Measurements from ENCODE around the gene AGPAT4. TPM values are rescaled to one million over a fixed set of nuclear protein-coding genes. Genes with fewer than 3 reads are reported as not detected.

Gene AGPAT4
- total RNA-seq, 1 experiment from 2014 or later: 9.2 TPM

DNA sequence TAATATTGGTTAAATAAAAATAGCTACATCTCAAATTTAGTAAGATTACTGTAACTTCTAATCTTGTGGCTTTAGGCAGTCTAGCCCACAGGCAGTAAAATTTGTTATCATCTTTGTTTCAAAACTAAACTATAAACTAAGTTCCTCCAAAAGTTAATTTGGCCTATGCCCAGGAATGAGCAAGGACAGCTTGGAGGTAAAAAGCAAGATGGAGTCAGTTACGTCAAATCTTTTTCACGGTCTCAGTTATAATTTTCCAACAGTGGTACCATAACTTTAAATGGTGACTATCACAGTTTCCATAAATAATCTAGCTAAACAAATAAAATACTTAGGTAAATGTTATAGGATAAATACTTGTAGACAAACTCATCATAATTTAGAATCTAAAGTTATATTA lies 63.0 kb downstream of the AGPAT4 start:
- BruUV-seq (replicated peaks): no TSS peak
- no peak overlapping the region for H3K4me3 Mint-ChIP-seq (ENCODE audit: unreplicated experiment)
- no peak overlapping the region for H3K27ac Mint-ChIP-seq (ENCODE audit: unreplicated experiment)
- ChIA-PET POLR2A (no interaction called here), CTCF (no interaction called here)
- Histone ChIP-seq H3K4me1 (peaks cover 5% of the 10 kb centered on the region; the same call in 1 of the 2 replicates), H3K27me3 (replicated peaks; ENCODE audit: control insufficient read depth, insufficient read depth, low read length) (no peaks in the 10 kb centered on the region), H3K36me3 (ENCODE audit: control insufficient read depth, insufficient read depth, low read length) (no peaks in the 10 kb centered on the region), H3K4me3 (ENCODE audit: low read depth, low read length) (no peak overlapping the region), H3K9me3 (peaks cover 20% of the 10 kb centered on the region)
- no peaks in the 10 kb centered on the region for H3K27me3 Mint-ChIP-seq (ENCODE audit: insufficient read depth, unreplicated experiment)
- intact Hi-C loops (cut with micrococcal nuclease; ENCODE audit: unreplicated experiment): no loop called here
- DNase-seq: no peak
- H3K36me3 Mint-ChIP-seq (ENCODE audit: insufficient read depth, unreplicated experiment): peaks cover 11% of the 10 kb centered on the region
- TF ChIP-seq, protein P1, sequence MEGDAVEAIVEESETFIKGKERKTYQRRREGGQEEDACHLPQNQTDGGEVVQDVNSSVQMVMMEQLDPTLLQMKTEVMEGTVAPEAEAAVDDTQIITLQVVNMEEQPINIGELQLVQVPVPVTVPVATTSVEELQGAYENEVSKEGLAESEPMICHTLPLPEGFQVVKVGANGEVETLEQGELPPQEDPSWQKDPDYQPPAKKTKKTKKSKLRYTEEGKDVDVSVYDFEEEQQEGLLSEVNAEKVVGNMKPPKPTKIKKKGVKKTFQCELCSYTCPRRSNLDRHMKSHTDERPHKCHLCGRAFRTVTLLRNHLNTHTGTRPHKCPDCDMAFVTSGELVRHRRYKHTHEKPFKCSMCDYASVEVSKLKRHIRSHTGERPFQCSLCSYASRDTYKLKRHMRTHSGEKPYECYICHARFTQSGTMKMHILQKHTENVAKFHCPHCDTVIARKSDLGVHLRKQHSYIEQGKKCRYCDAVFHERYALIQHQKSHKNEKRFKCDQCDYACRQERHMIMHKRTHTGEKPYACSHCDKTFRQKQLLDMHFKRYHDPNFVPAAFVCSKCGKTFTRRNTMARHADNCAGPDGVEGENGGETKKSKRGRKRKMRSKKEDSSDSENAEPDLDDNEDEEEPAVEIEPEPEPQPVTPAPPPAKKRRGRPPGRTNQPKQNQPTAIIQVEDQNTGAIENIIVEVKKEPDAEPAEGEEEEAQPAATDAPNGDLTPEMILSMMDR (IDR thresholded peaks at IDR 0.05; ENCODE audit: insufficient read depth in 1 of 2, low read depth in 1 of 2, low read length in 1 of 2, severe bottlenecking in 1 of 2, unreplicated experiment in 1 of 2): no peak
- peaks cover 23% of the 10 kb centered on the region for H3K9me3 Mint-ChIP-seq (ENCODE audit: unreplicated experiment)
- no peaks in the 10 kb centered on the region for H3K4me1 Mint-ChIP-seq (ENCODE audit: low read depth, unreplicated experiment)

DNA sequence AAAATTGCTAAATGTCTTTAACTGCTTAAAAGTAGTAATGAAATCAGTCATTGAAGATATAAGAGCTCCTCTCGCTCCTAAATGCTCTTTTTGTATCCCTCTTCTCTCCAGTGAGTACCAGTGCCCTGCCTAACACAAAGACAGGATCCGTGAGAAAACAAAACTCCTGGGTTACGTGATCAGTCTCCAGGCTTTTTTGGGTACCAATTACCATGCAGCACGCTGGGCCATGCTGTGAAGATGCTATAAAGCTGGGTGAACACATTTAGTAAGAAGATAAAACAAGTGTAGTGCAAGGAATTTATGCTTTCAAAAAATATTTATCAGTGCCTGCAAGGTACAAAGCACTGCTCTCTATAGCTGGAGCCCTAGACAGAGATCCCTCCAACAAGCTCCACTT lies 66.7 kb downstream of the AGPAT4 start:
- CTCF ChIA-PET: interaction anchor here (0.9 kb wide), 1 partner anchor 22 kb away, joined by 4 read pairs; no protein-coding TSS in a partner anchor
- no peaks in the 10 kb centered on the region for H3K4me1 Mint-ChIP-seq (ENCODE audit: low read depth, unreplicated experiment)
- no peaks in the 10 kb centered on the region for H3K27me3 Mint-ChIP-seq (ENCODE audit: insufficient read depth, unreplicated experiment)
- no peaks in the 10 kb centered on the region for H3K4me1 ChIP-seq
- H3K27me3 ChIP-seq (replicated peaks; ENCODE audit: control insufficient read depth, insufficient read depth, low read length): no peaks in the 10 kb centered on the region
- H3K4me3 ChIP-seq (ENCODE audit: low read depth, low read length): no peak overlapping the region
- TF ChIP-seq, protein P1 (IDR thresholded peaks at IDR 0.05; ENCODE audit: insufficient read depth in 1 of 2, low read depth in 1 of 2, low read length in 1 of 2, severe bottlenecking in 1 of 2, unreplicated experiment in 1 of 2): no peak
- intact Hi-C loops (cut with micrococcal nuclease; ENCODE audit: unreplicated experiment): no loop called here
- DNase-seq: no peak
- no peaks in the 10 kb centered on the region for H3K36me3 Mint-ChIP-seq (ENCODE audit: insufficient read depth, unreplicated experiment)
- H3K9me3 ChIP-seq: peaks cover 15% of the 10 kb centered on the region
- POLR2A ChIA-PET: no interaction called here
- H3K9me3 Mint-ChIP-seq (ENCODE audit: unreplicated experiment): peaks cover 17% of the 10 kb centered on the region
- no peak overlapping the region for H3K27ac Mint-ChIP-seq (ENCODE audit: unreplicated experiment)
- no peaks in the 10 kb centered on the region for H3K36me3 ChIP-seq (ENCODE audit: control insufficient read depth, insufficient read depth, low read length)
- H3K4me3 Mint-ChIP-seq (ENCODE audit: unreplicated experiment): no peak overlapping the region
- no TSS peak for BruUV-seq (replicated peaks)

DNA sequence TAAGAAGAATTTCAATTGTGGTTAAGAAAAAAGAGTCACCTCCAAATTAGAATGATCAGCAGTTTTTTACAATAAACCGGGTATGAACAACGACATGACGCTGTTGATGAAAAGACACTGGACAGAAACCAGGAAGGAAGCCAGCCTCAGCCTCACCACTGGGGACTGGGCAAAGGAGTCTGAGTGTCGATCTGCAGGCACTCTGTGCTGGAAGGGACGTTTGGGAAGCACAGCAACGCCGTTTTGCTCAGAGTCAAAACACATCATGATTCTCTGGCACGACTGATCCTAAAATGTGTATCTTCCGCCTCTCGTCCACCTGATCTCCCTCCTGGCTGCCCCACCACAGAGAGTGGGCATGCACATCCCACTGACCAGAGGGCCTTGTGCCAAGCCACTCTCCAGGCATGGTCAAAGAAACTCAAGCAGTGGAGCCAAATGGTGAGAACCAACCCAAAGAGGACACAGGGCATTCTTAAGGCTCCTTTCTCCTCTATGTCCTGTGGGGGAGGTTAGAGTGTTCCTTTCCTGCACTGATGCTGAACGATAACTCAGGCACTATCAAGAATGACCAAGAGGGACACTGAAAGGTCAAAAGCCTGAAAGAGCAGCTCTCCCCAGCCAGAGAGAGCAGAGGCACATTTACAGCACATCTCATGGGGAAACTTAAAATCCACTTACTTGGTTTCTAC lies 68.8 kb downstream of the AGPAT4 start:
- ChIA-PET POLR2A (no interaction called here), CTCF (interaction anchor here (0.6 kb wide), 1 partner anchor 1210 kb away, joined by 4 read pairs; no protein-coding TSS in a partner anchor)
- Histone ChIP-seq H3K36me3 (ENCODE audit: control insufficient read depth, insufficient read depth, low read length) (no peaks in the 10 kb centered on the region), H3K27me3 (replicated peaks; ENCODE audit: control insufficient read depth, insufficient read depth, low read length) (no peaks in the 10 kb centered on the region), H3K4me1 (no peaks in the 10 kb centered on the region), H3K4me3 (ENCODE audit: low read depth, low read length) (no peak overlapping the region), H3K9me3 (no peaks in the 10 kb centered on the region)
- no peaks in the 10 kb centered on the region for H3K4me1 Mint-ChIP-seq (ENCODE audit: low read depth, unreplicated experiment)
- no peaks in the 10 kb centered on the region for H3K36me3 Mint-ChIP-seq (ENCODE audit: insufficient read depth, unreplicated experiment)
- TF ChIP-seq, protein P1 (IDR thresholded peaks at IDR 0.05; ENCODE audit: insufficient read depth in 1 of 2, low read depth in 1 of 2, low read length in 1 of 2, severe bottlenecking in 1 of 2, unreplicated experiment in 1 of 2): no peak
- no peaks in the 10 kb centered on the region for H3K27me3 Mint-ChIP-seq (ENCODE audit: insufficient read depth, unreplicated experiment)
- no peak overlapping the region for H3K4me3 Mint-ChIP-seq (ENCODE audit: unreplicated experiment)
- H3K9me3 Mint-ChIP-seq (ENCODE audit: unreplicated experiment): peaks cover 7% of the 10 kb centered on the region
- no peak overlapping the region for H3K27ac Mint-ChIP-seq (ENCODE audit: unreplicated experiment)
- DNase-seq: no peak
- intact Hi-C loops (cut with micrococcal nuclease; ENCODE audit: unreplicated experiment): no loop called here
- BruUV-seq (replicated peaks): no TSS peak
